H7 (cell line): Measurements from ENCODE around the gene ANKLE2. TPM values are rescaled to one million over a fixed set of nuclear protein-coding genes. Genes with fewer than 3 reads are reported as not detected.
"Not testable (repeated sequence)": the region's sequence is repeated elsewhere in the genome, so short reads cannot be mapped to it uniquely, and the experiment has no call there.

Source experiments
- DNase-seq: peaks from one replicate; pipeline ENCODE4 v3.0.0; 2012
- H3K27me3 ChIP-seq: 2 replicates; pipeline ENCODE4 v1.6.0; 2011; ENCODE audit warnings: mild to moderate bottlenecking, low read length; ENCODE audit not compliant: control insufficient read depth, insufficient read depth
- H3K36me3 ChIP-seq: replicated peaks from 2 replicates; pipeline ENCODE4 v1.5.1; 2011; ENCODE audit warnings: low read length; ENCODE audit not compliant: control insufficient read depth, insufficient read depth
- H3K4me3 ChIP-seq: 2 replicates; pipeline ENCODE4 v1.5.1; 2011; ENCODE audit warnings: low read depth, mild to moderate bottlenecking, control low read depth, low read length, moderate library complexity; ENCODE audit not compliant: insufficient read depth
- total RNA-seq: library from RNA; depleted of rRNA; stranded (reverse); fragments of >200 nt; shearing (Covaris generic); gene quantifications from 2 replicates; pipeline ENCODE4 v1.2.3, GENCODE V29; 2014; rRNA removed

ANKLE2 gene
- 41.5 and 51.4 TPM in 2 replicates for total RNA-seq

GRCh38 chr12:132761032-132761920, at the start of gene ANKLE2:
ANKLE2 (minus strand) TSS chr12:132761832; CDS start chr12:132761798, 34 bp downstream.
- peak within 1 kb of the TSS; percentile 78 for H3K4me3 ChIP-seq
- H3K36me3 ChIP-seq = peaks cover 1% of the 10 kb centered on the region
- DNase-seq = peak; percentile 94
- H3K27me3 ChIP-seq = no peaks in the 10 kb centered on the region

- not testable (repeated sequence) for H3K4me3 ChIP-seq, H3K27me3 ChIP-seq
- peak; percentile 42 for DNase-seq
- H3K36me3 ChIP-seq = peaks cover 38% of the 10 kb centered on the region
Measured at GRCh38 chr12:132809391-132809790, 47.8 kb upstream of the ANKLE2 start.

GRCh38 chr12:132807295-132808092, 45.9 kb upstream of the ANKLE2 start:
- Histone ChIP-seq H3K4me3 (no peak overlapping the region), H3K27me3 (no peaks in the 10 kb centered on the region), H3K36me3 (peaks cover 31% of the 10 kb centered on the region)
- peak; percentile 96 for DNase-seq

GRCh38 chr12:132806857-132807256, 45.2 kb upstream of the ANKLE2 start:
- H3K36me3 ChIP-seq = peaks cover 30% of the 10 kb centered on the region
- no peak overlapping the region for H3K4me3 ChIP-seq
- no peak for DNase-seq

GRCh38 chr12:132804426-132804861, 42.8 kb upstream of the ANKLE2 start:
- Histone ChIP-seq H3K27me3 (no peaks in the 10 kb centered on the region), H3K36me3 (peaks cover 39% of the 10 kb centered on the region), H3K4me3 (no peak overlapping the region)
- peak; percentile 78 for DNase-seq

More at GRCh38 chr12:132806857-132807256, 45.2 kb upstream of the ANKLE2 start:
- no peaks in the 10 kb centered on the region for H3K27me3 ChIP-seq

- H3K4me3 ChIP-seq = no peak overlapping the region
- no peak for DNase-seq
- peaks cover 43% of the 10 kb centered on the region for H3K36me3 ChIP-seq
- no peaks in the 10 kb centered on the region for H3K27me3 ChIP-seq
Measured at GRCh38 chr12:132803888-132804287, 42.3 kb upstream of the ANKLE2 start.

GRCh38 chr12:132803125-132803524, 41.5 kb upstream of the ANKLE2 start:
- Histone ChIP-seq H3K36me3 (peaks cover 44% of the 10 kb centered on the region), H3K27me3 (no peaks in the 10 kb centered on the region), H3K4me3 (no peak overlapping the region)
- no peak for DNase-seq

GRCh38 chr12:132801741-132802140, 40.1 kb upstream of the ANKLE2 start:
- Histone ChIP-seq H3K27me3 (no peaks in the 10 kb centered on the region), H3K36me3 (peaks cover 42% of the 10 kb centered on the region), H3K4me3 (no peak overlapping the region)
- DNase-seq = no peak

- DNase-seq = no peak
- Histone ChIP-seq H3K27me3 (no peaks in the 10 kb centered on the region), H3K4me3 (no peak overlapping the region), H3K36me3 (peaks cover 43% of the 10 kb centered on the region)
Measured at GRCh38 chr12:132798836-132799235, 37.2 kb upstream of the ANKLE2 start.

- Histone ChIP-seq H3K4me3 (no peak overlapping the region), H3K27me3 (no peaks in the 10 kb centered on the region), H3K36me3 (peaks cover 41% of the 10 kb centered on the region)
- DNase-seq = no peak
Measured at GRCh38 chr12:132797820-132798570, 36.4 kb upstream of the ANKLE2 start.

GRCh38 chr12:132795847-132796246, 34.2 kb upstream of the ANKLE2 start:
- Histone ChIP-seq H3K4me3 (no peak overlapping the region), H3K27me3 (no peaks in the 10 kb centered on the region), H3K36me3 (peaks cover 31% of the 10 kb centered on the region)
- no peak for DNase-seq

- not testable (repeated sequence) for DNase-seq, H3K4me3 ChIP-seq, H3K27me3 ChIP-seq
- peaks cover 16% of the 10 kb centered on the region for H3K36me3 ChIP-seq
Measured at GRCh38 chr12:132791940-132792339, 30.3 kb upstream of the ANKLE2 start.

GRCh38 chr12:132789099-132789471, 27.5 kb upstream of the ANKLE2 start:
- no peak for DNase-seq
- no peak overlapping the region for H3K4me3 ChIP-seq
- H3K36me3 ChIP-seq = peaks cover 9% of the 10 kb centered on the region
- H3K27me3 ChIP-seq = no peaks in the 10 kb centered on the region

GRCh38 chr12:132788375-132789098, 26.9 kb upstream of the ANKLE2 start:
- Histone ChIP-seq H3K27me3 (no peaks in the 10 kb centered on the region), H3K4me3 (no peak overlapping the region), H3K36me3 (peaks cover 11% of the 10 kb centered on the region)
- DNase-seq = peak; percentile 92
